Skin epidermis (tissue), 12 donors: Measurements from ENCODE around the gene HCST.
"Not testable (repeated sequence)": the region's sequence is repeated elsewhere in the genome, so short reads cannot be mapped to it uniquely, and the experiment has no call there.

Experiments
- H3K27ac ChIP-seq, 21 experiments: fragments of 200-600 bp; sonication (generic) in 11 of 21; one replicate each; pipeline ENCODE4 v1.5.0; 2020; ENCODE audit warnings: mild to moderate bottlenecking in 3 of 21, inconsistent platforms in 2 of 21, moderate library complexity in 2 of 21
- H3K4me3 ChIP-seq, 7 experiments: fragments of 200-600 bp; sonication (generic) in 2 of 7; one replicate each; pipeline ENCODE4 v1.5.0; 2020; ENCODE audit warnings: inconsistent platforms in 2 of 7, mild to moderate bottlenecking in 2 of 7, moderate library complexity in 1 of 7

HCST gene

DNA sequence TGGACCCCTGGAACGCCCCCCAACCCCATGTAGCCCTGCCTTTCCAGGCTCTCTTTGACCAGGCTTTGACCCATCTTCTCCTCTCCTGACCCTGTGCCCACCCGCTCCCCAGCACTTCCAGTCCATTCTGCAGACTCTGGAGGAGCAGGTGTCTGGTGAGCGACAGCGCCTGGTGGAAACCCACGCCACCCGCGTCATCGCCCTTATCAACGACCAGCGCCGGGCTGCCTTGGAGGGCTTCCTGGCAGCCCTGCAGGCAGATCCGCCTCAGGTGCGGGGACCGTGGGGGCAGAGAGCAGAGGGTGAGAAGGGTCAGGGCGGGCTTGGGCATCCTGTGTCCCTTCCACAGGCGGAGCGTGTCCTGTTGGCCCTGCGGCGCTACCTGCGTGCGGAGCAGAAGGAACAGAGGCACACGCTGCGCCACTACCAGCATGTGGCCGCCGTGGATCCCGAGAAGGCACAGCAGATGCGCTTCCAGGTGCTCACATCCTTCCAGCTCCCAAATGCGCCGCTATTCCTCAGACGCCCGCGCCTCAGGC is 27.9 kb upstream of the HCST start:
- H3K4me3 ChIP-seq = no peak overlapping the region
- H3K27ac ChIP-seq = no peak overlapping the region

- Histone ChIP-seq H3K27ac (no peak overlapping the region), H3K4me3 (no peak overlapping the region)
Measured at GRCh38 chr19:35879068-35879467, 23.3 kb upstream of the HCST start.

- no peak overlapping the region for H3K4me3 ChIP-seq
Measured at GRCh38 chr19:35879770-35880317, 22.5 kb upstream of the HCST start.

DNA sequence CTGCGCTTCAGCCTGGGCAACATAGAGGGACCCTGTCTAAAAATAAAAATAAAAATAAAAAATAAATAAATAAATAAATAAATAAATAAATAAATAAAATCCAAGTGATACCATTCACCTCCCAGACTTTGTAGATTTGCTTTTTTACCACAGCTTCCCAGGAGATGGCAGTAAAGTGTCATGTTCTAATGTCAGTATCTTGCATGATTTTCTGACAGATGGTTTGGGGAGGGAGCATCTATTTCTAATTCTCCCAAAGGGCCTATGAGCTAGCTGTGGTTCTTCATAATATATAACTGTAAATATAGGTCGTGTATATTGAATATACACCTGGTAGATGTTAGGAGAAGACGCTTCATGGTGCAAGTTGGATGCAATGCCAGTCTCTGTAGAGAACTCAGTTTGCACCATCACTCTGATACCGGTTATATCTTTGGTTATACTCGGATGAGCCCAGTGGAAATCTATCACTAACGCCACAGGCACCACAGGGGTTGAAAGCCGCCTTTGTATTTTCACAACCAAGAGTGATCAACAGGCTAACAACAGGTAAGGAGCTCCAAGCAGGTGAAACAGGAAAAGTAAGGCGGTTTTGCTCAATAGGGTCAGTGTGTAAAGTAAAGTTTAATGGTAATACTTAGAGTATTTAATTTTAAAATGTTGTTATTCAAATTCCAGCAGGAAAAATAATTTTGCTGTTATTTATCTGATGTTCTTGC is 20.1 kb upstream of the HCST start:
- Histone ChIP-seq H3K4me3 (no peak overlapping the region), H3K27ac (no peak overlapping the region)

More at GRCh38 chr19:35879770-35880317, 22.5 kb upstream of the HCST start:
- H3K27ac ChIP-seq = no peak overlapping the region

DNA sequence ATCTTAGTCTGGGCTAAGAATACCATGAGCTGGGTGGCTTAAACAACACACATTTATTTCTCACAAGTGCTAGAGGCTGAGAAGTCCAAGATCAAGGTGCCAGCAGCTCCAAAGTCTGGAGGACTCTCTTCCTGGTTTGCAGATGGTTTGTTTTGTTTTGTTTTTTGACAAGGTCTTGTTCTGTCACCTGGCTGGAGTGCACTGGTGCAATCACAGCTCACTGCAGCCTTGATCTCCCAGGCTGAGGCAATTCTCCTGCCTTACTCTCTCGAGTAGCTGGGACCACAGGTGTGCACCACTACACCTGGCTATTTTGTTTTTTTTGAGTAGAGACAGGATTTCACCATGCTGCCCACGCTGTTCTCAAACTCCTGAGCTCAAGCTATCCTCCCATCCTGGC is 18.4 kb upstream of the HCST start:
- Histone ChIP-seq H3K4me3 (no peak overlapping the region), H3K27ac (no peak overlapping the region)

GRCh38 chr19:35885225-35885738 is 17.0 kb upstream of the HCST start:
- no peak overlapping the region for H3K27ac ChIP-seq
- H3K4me3 ChIP-seq = no peak overlapping the region

DNA sequence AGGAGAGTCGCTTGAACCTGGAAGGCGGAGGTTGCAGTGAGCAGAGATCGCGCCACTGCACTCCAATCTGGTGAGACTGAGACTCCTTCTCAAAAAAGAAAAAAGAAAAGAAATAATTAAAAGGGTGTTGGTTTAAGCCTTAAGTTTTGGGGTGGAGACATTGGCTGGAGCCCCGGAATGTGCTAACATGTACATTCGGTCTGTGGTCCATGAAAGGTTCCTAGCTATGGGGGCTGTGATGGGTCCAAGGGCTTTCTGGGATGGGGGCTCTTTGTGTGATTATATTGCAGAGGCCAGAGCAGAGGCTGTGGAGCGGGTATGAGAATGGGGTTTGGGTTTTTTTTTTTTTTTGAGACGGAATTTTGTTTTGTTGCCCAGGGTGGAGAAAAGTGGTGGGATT is 16.4 kb upstream of the HCST start:
- no peak overlapping the region for H3K27ac ChIP-seq

DNA sequence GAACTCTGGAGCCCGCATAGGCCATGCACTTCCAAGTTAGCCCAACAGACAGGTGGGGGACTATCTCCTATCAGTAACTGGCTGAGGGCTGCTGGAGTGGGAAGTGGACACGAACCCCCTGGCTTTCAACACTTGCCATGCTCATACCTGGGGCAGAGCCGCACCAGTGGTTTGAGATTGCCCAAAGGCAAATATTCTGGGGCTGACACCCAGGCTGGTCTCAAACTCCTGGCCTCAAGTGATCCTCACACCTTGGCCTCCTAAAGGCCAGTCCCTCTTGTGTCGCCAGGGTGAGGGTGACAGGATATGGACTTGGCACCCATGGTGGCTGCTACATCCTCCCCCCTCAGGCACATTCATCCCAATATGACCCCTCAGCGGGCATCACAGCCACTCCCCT is 15.1 kb upstream of the HCST start:
- Histone ChIP-seq H3K27ac (no peak overlapping the region), H3K4me3 (no peak overlapping the region)

More for the DNA sequence above, 16.4 kb upstream of the HCST start:
- no peak overlapping the region for H3K4me3 ChIP-seq

DNA sequence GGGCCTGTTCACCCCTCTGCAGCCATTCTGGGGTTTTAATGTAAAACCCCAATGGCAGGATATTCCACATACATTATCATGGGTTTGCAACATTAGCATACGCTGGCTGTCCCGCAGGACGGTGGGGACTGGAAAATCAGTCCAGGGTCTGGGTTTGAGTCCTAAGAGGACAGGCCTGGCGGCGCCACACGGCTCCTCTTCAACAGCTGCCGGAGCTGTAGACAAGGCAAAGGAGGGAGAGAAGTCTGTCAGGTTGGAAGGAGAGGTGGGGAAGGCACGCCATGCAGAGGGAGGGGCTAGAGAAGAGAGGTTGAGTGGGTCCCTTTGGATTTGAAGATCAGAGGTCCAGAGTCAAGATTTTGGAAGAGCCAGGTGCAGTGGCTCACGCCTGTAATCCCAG is 13.9 kb upstream of the HCST start:
- H3K27ac ChIP-seq = no peak overlapping the region
- H3K4me3 ChIP-seq = no peak overlapping the region

- Histone ChIP-seq H3K4me3 (no peak overlapping the region), H3K27ac (no peak overlapping the region)
Measured at GRCh38 chr19:35889370-35890112, 12.8 kb upstream of the HCST start.

DNA sequence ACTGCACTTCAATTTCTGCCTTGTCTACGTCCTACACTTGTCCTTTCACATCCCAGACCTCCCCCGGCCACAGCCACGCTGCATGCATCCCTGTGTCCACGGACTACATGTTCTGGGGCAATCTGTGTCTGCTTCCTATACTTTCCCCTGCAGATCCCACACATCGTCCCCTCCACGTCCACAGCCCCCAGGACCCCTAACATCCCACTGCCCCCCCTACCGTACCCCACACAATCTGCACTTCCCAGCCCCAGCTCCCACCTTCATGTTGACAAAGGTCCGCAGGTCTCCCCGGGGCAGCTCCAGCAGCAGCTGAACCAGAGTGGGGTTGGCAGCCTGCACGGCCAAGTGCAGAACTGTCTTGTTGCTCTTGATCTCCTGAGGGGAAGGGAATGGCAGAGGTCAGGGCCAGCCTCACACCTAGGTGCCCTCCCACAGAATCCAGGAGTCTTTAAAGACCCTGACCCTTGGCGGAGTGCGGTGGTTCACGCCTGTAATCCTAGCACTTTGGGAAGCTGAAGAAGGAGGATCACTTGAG is 12.1 kb upstream of the HCST start:
- H3K4me3 ChIP-seq = no peak overlapping the region
- no peak overlapping the region for H3K27ac ChIP-seq

DNA sequence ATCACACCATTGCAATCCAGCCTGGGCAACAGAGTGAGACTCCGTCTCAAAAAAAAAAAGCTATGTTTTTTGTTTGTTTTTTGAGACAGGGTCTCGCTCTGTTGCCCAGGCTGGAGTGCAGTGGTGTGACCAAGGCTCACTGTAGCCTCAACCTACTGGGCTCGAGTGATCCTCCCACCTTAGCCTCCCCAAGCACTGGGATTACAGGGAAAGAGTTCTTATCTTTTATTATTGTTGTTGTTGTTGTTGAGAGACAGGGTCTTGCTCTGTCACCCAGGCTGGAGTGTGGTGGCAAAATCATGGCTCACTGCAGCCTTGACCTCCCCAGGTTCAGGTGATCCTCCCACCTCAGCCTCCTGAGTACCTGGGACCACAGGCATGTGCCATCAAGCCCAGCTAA is 10.5 kb upstream of the HCST start:
- not testable (repeated sequence) for H3K27ac ChIP-seq, H3K4me3 ChIP-seq

GRCh38 chr19:35894342-35894741 is 8.0 kb upstream of the HCST start:
- no peak overlapping the region for H3K27ac ChIP-seq

DNA sequence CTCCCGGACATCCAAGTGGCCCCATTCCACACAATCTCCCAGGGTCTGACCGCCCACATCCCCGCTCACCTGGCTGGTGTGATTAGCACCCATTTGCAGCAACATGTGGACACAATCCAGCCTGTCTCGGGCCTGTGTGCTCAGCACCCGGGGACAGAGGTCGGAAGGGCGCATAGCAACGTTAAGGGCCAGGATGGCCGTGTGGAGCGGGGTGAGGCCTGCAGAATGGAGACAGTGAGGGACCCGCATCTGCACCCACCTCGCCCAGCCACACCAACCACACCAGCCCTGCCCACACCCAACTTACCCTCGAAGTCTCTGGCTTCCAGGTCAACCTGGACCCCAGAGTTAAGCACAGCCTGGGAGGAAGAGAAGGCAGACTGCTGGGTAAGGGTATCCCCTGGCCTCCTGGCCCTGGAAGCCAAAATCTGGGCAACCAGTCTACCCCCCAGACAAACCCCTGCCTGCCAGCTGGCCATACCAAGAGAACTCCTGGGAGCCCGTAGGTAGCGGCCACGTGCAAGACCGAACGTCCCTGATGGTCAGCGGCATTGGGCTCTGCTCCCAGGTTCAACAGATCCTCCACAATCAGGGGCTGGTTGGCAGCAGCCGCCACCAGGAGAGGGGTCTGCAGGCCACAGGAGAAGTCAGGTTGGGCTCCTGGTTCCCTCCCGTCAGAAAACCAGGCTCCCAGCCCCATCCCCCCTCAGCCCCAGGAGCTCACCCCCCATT is 6.3 kb upstream of the HCST start:
- no peak overlapping the region for H3K27ac ChIP-seq
- no peak overlapping the region for H3K4me3 ChIP-seq

More at GRCh38 chr19:35894342-35894741, 8.0 kb upstream of the HCST start:
- H3K4me3 ChIP-seq = no peak overlapping the region

- H3K27ac ChIP-seq = peak overlapping the region in 2 of 21 experiments; percentile 7 to 83
- H3K4me3 ChIP-seq = no peak overlapping the region
Measured at GRCh38 chr19:35896643-35897040, 5.7 kb upstream of the HCST start.

- peak overlapping the region in 20 of 21 experiments; percentile 76 to 97 (median 91) for H3K27ac ChIP-seq
- H3K4me3 ChIP-seq = peak overlapping the region; percentile 48 to 83 (median 73)
Measured at GRCh38 chr19:35897706-35898451, 4.5 kb upstream of the HCST start.

GRCh38 chr19:35898499-35898809 is 3.9 kb upstream of the HCST start:
- peak overlapping the region; percentile 56 to 97 (median 91) for H3K27ac ChIP-seq
- peak overlapping the region; percentile 48 to 83 (median 73) for H3K4me3 ChIP-seq

DNA sequence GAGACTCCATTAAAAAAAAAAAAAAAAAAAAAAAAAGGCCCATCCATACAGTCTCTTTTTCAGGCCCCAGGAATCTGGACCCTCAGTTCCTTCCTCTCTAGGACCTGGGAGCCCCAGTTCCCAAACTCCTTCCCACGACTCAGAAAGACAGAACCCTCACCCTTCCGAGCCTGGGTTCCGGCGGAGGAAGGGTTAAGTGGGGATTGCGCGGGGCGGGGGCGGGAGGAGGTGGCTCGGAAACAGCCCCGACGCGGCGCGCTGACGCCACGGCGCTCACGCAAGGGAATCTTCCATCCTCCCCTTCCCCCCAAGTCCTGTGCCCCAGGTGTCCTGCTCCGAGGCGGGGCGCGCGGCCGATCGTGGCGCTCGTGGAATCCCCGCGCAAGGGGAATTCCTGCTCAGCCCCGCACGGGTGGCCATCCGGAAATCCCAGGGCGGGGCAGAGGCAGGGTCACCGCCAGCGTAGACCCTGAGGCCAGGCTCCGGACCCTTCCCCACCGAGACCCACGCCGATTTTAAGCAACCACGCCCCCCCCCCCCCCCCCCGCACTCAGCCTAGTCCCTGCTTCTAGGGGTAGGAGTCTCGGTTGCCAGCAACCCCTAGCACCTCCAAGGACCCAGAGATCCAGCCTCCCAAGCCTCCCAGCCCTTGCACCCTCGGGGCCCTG is 2.6 kb upstream of the HCST start:
- Histone ChIP-seq H3K4me3 (peak overlapping the region; percentile 48 to 83 (median 73)), H3K27ac (peak overlapping the region; percentile 56 to 97 (median 91))
